NB4 (cell line): Measurements from ENCODE around the gene CCDC137.

Source experiments
- DNase-seq: peaks from one replicate; pipeline ENCODE4 v3.0.0; 2010; ENCODE audit warnings: low read depth
- H3K4me3 ChIP-seq: one replicate; pipeline ENCODE4 v1.5.1; 2011; ENCODE audit warnings: mild to moderate bottlenecking, low read depth, low read length, moderate library complexity
- MYC ChIP-seq: IDR thresholded peaks from 2 replicates; pipeline ENCODE4 v1.6.1; 2011; ENCODE audit warnings: low read depth, low read length
- POLR2A ChIP-seq: IDR thresholded peaks from 2 replicates; pipeline ENCODE4 v1.6.1; 2011; ENCODE audit warnings: mild to moderate bottlenecking; ENCODE audit not compliant: insufficient read length; ENCODE audit errors: extremely low read depth
- TF ChIP-seq, protein P1 (sequence below): IDR thresholded peaks from 2 replicates; pipeline ENCODE4 v1.6.1; 2011; ENCODE audit warnings: low read depth, low read length
- TF ChIP-seq, protein P2 (sequence below): IDR thresholded peaks from one replicate; pipeline ENCODE4 v1.5.1; 2012; ENCODE audit warnings: low read depth, low read length

CCDC137 gene

DNA sequence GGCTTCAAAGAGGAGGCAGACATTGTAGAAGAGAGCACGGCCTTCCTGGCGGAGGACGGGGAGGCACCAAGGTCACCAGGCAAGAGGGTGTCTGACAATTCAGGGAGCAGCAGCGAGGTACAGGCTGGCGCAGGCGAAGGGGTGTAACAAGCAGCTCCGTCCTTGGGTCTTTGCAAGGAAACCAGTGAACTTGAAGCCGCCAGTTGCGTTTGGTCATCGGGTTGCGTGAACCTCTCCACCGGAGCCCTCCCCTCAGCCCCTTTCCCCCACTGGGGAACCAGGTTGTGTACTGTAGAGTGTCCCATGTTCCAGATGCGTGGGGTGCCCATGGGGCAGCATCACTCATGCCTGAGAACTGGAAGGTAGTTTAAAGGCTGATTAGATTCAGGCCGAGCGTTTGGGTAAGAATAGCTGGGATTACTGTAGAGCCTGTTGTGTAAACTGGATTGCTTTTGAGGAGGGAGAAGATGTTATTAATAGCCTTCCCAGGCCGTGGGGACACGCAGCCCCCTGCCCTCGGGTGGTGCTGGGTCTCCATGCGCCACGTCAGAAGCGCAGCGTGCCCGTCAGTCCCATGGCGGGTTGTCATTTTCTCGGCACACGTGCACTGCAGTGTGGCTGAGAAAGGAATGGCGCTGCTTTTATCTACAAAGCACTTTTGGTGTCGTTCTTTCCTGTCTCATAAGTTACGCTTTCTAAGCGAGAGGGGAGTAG is 39.1 kb downstream of the CCDC137 start:
- no peak overlapping the region for H3K4me3 ChIP-seq
- TF ChIP-seq, protein P1, sequence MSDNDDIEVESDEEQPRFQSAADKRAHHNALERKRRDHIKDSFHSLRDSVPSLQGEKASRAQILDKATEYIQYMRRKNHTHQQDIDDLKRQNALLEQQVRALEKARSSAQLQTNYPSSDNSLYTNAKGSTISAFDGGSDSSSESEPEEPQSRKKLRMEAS, result no peak
- TF ChIP-seq MYC (no peak), POLR2A (no peak)
- TF ChIP-seq, protein P2, sequence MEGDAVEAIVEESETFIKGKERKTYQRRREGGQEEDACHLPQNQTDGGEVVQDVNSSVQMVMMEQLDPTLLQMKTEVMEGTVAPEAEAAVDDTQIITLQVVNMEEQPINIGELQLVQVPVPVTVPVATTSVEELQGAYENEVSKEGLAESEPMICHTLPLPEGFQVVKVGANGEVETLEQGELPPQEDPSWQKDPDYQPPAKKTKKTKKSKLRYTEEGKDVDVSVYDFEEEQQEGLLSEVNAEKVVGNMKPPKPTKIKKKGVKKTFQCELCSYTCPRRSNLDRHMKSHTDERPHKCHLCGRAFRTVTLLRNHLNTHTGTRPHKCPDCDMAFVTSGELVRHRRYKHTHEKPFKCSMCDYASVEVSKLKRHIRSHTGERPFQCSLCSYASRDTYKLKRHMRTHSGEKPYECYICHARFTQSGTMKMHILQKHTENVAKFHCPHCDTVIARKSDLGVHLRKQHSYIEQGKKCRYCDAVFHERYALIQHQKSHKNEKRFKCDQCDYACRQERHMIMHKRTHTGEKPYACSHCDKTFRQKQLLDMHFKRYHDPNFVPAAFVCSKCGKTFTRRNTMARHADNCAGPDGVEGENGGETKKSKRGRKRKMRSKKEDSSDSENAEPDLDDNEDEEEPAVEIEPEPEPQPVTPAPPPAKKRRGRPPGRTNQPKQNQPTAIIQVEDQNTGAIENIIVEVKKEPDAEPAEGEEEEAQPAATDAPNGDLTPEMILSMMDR, result no peak
- no peak for DNase-seq

DNA sequence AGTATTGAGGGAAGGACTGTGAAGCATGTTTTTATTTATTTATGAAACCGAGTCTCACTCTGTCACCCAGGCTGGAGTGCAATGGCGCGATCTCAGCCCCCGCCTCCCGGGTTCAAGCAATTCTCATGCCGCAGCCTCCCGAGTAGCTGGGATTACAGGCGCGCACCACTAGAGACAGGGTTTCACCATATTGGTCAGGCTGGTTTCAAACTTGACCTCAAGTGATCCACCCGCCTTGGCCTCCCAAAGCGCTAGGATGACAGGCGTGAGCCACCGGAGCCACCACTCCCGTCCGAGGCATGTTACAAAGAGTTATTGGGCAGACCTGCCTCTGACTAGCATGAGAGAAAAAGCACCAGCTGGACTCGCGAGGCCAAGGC is 39.7 kb downstream of the CCDC137 start:
- TF ChIP-seq POLR2A (no peak), MYC (no peak)
- TF ChIP-seq, protein P2, result no peak
- TF ChIP-seq, protein P1, result no peak
- DNase-seq, result no peak
- no peak overlapping the region for H3K4me3 ChIP-seq

DNA sequence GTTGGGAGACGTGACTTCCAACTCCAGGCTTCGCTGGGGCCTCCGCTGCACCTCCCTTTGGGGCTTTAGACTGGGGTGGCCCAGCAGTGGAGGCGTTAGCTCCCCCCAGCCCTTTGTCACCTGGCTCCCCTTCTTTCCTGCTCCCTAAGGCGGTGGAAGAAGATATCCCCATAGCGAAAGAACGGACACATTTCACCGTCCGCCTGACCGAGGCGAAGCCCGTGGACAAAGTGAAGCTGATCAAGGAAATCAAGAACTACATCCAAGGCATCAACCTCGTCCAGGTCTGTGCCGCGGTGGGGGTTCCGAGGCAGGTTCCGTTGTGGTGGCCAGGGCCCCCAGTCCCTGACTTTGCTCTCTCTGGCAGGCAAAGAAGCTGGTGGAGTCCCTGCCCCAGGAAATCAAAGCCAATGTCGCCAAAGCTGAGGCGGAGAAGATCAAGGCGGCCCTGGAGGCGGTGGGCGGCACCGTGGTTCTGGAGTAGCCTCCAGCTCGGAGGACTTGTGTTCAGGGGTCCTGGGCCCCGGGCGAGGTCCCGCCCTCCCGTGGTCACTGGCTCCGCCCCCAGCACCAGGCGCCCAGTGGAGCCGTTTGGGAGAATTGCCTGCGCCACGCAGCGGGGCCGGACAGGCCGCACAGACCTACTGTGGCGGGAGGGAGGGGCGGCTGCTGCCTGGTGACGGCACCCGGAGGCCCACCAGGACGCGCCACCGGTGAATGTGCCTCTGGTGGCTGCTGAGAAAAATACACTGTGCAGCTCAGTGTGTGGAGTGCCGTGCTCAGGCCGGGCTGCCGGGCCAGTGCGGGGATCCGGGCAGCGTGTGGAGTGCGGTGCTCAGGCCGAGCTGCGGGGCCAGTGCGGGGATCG is 40.5 kb downstream of the CCDC137 start:
- no peak for DNase-seq
- TF ChIP-seq MYC (no peak), POLR2A (no peak)
- TF ChIP-seq, protein P1, result no peak
- TF ChIP-seq, protein P2, result no peak
- no peak overlapping the region for H3K4me3 ChIP-seq

DNA sequence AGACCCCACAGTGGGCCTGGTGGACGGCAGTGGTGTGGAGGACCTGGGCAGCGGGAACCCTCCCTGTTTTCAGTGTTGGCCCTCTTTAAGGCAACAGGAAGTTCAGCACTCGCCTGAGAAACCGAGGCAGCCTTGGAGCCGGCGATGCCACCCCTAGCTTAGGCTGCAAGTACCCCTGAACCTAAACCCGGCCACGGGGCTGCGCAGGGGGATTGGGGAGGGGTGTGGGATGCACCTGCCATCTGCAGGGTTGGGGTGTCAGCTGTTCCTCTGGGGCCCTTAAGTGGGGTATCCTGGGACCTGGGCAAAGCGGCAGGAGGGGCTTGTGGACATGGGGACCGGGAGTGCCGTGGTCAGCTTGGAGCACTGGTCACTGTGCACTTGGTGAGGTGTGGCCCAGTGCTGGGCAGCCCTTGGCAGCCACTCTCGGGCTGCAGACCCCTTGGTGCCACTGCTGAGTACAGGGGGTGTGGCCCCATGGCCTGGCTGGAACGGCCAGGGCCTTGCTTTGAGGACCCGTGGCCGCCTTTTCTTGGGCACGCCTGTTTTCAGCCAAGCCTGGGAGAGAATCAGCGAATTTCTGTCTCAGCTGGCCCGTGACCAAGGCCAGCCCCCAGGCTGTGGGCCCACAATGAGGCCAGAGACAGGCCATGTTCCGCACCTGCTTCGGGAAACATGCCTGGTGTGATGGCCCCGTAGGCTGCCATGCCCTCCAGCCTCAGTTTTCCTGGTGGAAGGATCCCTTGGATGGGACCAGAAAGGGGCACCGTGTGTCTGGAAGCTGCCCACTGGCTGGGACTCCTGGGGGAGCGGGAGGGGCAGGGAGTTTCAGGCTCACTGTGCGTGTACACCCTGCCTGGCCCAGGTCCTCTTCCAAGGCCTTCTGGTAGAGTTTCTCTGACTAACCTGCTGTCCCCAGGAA is 41.4 kb downstream of the CCDC137 start:
- H3K4me3 ChIP-seq, result no peak overlapping the region
- no peak for DNase-seq
- TF ChIP-seq, protein P1, result no peak
- no peak for TF ChIP-seq POLR2A
- TF ChIP-seq, protein P2, result no peak
- no peak for TF ChIP-seq MYC

DNA sequence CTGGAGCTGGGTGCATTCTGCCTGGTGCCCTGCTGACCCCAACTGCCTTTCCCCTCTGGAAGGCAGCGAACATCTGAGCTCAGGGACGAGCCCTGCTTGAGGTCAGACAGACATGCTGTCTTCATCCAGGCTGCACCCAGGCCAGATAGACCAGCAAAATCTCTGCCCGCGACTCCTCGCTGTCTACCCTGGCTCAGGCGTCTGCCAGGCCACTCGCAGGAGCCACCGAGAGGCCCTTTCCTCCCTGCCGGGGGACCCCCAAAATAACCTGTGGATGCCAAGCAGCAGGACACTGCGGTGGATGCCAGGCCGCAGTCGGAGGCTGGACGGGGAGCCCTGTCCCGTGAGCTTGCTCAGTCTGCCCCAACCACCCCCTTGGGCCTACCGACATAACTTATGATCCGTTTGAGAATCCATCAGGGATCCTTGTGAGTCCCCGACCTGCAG is 42.2 kb downstream of the CCDC137 start:
- H3K4me3 ChIP-seq, result no peak overlapping the region
- DNase-seq, result no peak
- no peak for TF ChIP-seq MYC
- TF ChIP-seq, protein P1, result no peak
- no peak for TF ChIP-seq POLR2A
- TF ChIP-seq, protein P2, result no peak
